Measurements from ENCODE around the gene MRM2.

- TF ChIP-seq, protein P1, sequence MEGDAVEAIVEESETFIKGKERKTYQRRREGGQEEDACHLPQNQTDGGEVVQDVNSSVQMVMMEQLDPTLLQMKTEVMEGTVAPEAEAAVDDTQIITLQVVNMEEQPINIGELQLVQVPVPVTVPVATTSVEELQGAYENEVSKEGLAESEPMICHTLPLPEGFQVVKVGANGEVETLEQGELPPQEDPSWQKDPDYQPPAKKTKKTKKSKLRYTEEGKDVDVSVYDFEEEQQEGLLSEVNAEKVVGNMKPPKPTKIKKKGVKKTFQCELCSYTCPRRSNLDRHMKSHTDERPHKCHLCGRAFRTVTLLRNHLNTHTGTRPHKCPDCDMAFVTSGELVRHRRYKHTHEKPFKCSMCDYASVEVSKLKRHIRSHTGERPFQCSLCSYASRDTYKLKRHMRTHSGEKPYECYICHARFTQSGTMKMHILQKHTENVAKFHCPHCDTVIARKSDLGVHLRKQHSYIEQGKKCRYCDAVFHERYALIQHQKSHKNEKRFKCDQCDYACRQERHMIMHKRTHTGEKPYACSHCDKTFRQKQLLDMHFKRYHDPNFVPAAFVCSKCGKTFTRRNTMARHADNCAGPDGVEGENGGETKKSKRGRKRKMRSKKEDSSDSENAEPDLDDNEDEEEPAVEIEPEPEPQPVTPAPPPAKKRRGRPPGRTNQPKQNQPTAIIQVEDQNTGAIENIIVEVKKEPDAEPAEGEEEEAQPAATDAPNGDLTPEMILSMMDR (IDR thresholded peaks at IDR 0.05): no peak
- no peak for TF ChIP-seq POLR2A (IDR thresholded peaks at IDR 0.05)
- TF ChIP-seq POLR2AphosphoS5 (IDR thresholded peaks at IDR 0.05): no peak
Measured at GRCh38 chr7:2242541-2243429, 780 bp upstream of the MRM2 start.

All from stomach (tissue), 4 donors.